ENCODE data around the gene MCM6. TPM values are rescaled to one million over a fixed set of nuclear protein-coding genes. Genes with fewer than 3 reads are reported as not detected.

MCM6 gene
- total and polyA plus RNA-seq, 3 donors from 2014 or later = 24.6 to 32.3 (median 26.7) TPM

DNA sequence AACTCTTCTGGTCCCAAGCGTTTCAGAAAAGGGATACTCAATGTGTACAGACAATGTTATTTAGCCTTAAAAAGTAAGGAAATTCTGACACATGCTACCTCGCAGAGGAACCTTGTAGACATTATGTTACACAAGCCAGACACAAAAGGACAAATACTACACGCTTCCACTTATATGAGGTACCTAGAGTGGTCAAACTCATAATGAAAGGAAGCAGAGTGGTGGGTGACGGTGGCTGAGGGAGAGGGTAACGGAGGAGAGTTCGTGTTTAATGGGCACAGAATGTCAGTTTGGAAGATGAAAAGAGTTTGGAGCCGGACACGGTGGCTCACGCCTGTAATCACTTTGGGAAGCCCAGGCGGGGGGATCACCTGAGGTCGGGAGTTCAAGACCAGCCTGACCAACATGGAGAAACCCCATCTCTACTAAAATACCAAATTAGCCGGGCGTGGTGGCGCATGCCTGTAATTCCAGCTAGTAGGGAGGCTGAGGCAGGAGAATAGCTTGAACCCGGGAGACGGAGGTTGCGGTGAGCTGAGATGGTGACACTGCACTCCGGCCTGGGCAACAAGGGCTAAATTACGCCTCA, 1.4 kb downstream of the MCM6 start:
- 54 to 60% methylated on average over 19 of the region's 19 CpGs for WGBS, 2 donors
- no peaks in the 10 kb centered on the region for H3K9me3 ChIP-seq
- peak overlapping the region in 1 of 2 donors; percentile 77 for H3K4me3 ChIP-seq

GRCh38 chr2:135870571-135870970, 5.7 kb downstream of the MCM6 start:
- intact Hi-C loops (cut with DNase I; ENCODE audit: low total_unique reads) = no loop called here

More for the DNA sequence above, 1.4 kb downstream of the MCM6 start:
- Histone ChIP-seq H3K27ac (no peak overlapping the region), H3K36me3 (ENCODE audit: low read depth, missing control alignments) (no peaks in the 10 kb centered on the region), H3K27me3 (no peaks in the 10 kb centered on the region), H3K4me1 (peaks cover 10% of the 10 kb centered on the region)
- intact Hi-C loops (cut with DNase I; ENCODE audit: low total_unique reads) = no loop called here
- TF ChIP-seq POLR2A (IDR thresholded peaks at IDR 0.05) (no peak), CTCF (IDR thresholded peaks at IDR 0.05) (no peak)
- no peak for DNase-seq

DNA sequence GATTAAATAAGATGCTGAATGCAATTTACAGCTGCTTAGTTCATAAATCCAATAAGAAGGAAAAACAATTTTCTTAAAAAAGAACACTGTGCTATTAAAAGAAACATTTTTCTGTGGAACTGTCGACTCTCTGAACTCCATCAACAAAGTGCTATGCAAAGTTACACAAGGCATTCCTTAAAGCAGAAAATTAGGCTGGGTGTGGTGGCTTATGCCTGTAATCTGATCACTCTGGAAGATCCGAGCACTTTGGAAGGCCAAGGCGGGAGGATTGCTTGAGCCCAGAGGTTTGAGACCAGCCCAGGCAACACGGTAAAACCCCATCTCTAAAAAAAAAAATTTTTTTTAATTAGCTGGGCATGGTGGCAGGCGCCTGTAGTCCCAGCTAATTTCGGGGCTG, 13.0 kb downstream of the MCM6 start:
- no peaks in the 10 kb centered on the region for H3K9me3 ChIP-seq
- no peaks in the 10 kb centered on the region for H3K4me1 ChIP-seq
- TF ChIP-seq CTCF (IDR thresholded peaks at IDR 0.05) (no peak), POLR2A (IDR thresholded peaks at IDR 0.05) (no peak)
- no peak for DNase-seq
- no peak overlapping the region for H3K4me3 ChIP-seq
- H3K27me3 ChIP-seq = no peaks in the 10 kb centered on the region
- H3K36me3 ChIP-seq (ENCODE audit: low read depth, missing control alignments) = no peaks in the 10 kb centered on the region
- WGBS, 2 donors = 66 to 77% methylated on average over 6 of the region's 6 CpGs
- no peak overlapping the region for H3K27ac ChIP-seq
- intact Hi-C loops (cut with DNase I; ENCODE audit: low total_unique reads) = no loop called here

More at GRCh38 chr2:135870571-135870970, 5.7 kb downstream of the MCM6 start:
- no peak for DNase-seq
- Histone ChIP-seq H3K4me3 (no peak overlapping the region), H3K4me1 (peaks cover 6% of the 10 kb centered on the region), H3K27ac (no peak overlapping the region), H3K27me3 (no peaks in the 10 kb centered on the region), H3K36me3 (ENCODE audit: low read depth, missing control alignments) (no peaks in the 10 kb centered on the region), H3K9me3 (no peaks in the 10 kb centered on the region)
- WGBS, 2 donors = 63 to 100% methylated on average over 1 of the region's 1 CpG
- TF ChIP-seq POLR2A (IDR thresholded peaks at IDR 0.05) = no peak
- no peak for TF ChIP-seq CTCF (IDR thresholded peaks at IDR 0.05)

GRCh38 chr2:135862718-135863117, 13.5 kb downstream of the MCM6 start:
- DNase-seq = no peak
- Histone ChIP-seq H3K27ac (no peak overlapping the region), H3K36me3 (ENCODE audit: low read depth, missing control alignments) (no peaks in the 10 kb centered on the region), H3K4me1 (no peaks in the 10 kb centered on the region), H3K4me3 (no peak overlapping the region), H3K27me3 (no peaks in the 10 kb centered on the region), H3K9me3 (no peaks in the 10 kb centered on the region)
- TF ChIP-seq CTCF (IDR thresholded peaks at IDR 0.05) (no peak), POLR2A (IDR thresholded peaks at IDR 0.05) (no peak)
- 84% methylated on average over 4 of the region's 4 CpGs for WGBS, 2 donors
- intact Hi-C loops (cut with DNase I; ENCODE audit: low total_unique reads) = no loop called here

DNA sequence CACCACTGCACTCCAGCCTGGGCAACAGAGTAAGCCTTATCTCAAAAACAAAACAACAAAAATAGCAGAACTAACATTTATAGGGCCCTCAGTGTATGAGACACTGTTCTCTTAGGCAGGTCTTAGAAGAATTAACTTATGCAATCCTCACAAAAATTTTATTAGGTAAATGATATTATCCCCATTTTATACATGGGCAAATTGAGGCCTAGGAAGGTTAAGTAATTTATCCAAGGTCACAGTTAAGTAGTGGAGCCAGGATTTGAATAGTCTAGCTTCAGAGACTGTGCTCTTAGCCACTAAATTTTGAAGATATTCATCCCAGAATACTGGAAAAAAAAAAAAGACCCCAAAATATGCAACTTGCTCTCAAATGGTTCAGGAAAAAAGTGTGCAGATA, 22.8 kb downstream of the MCM6 start:
- TF ChIP-seq CTCF (IDR thresholded peaks at IDR 0.05) (no peak), POLR2A (IDR thresholded peaks at IDR 0.05) (no peak)
- Histone ChIP-seq H3K4me3 (no peak overlapping the region), H3K4me1 (no peaks in the 10 kb centered on the region), H3K9me3 (no peaks in the 10 kb centered on the region), H3K27ac (no peak overlapping the region), H3K27me3 (no peaks in the 10 kb centered on the region), H3K36me3 (ENCODE audit: low read depth, missing control alignments) (no peaks in the 10 kb centered on the region)
- intact Hi-C loops (cut with DNase I; ENCODE audit: low total_unique reads) = no loop called here
- no peak for DNase-seq

Measured in testis (tissue), 3 donors.